Natural killer cell (primary cell): Measurements from ENCODE around the gene FNDC7. TPM values are rescaled to one million over a fixed set of nuclear protein-coding genes. Genes with fewer than 3 reads are reported as not detected.
A peak's percentile ranks its signal among the peaks of the same experiment; 100 is the strongest.

Experiments used
- ATAC-seq, 3 donors: fragments of 150-1000 bp in 2 of 3; fragments of 200-7000 bp in 1 of 3; cut with Tn5 transposase; 1 replicate in 1 of 3; 2 replicates in 2 of 3; pipeline ENCODE4 v1.10.0; 2021; ENCODE audit warnings: mild to moderate bottlenecking in 2 of 3, moderate library complexity in 2 of 3
- DNase-seq, 2 donors: peaks; one replicate each; pipeline versions ENCODE4 v3.0.0 to v3.0.0-alpha.2; 2013 to 2021; ENCODE audit warnings: mixed read lengths in 1 of 2
- H3K27ac ChIP-seq: one replicate; pipeline ENCODE4 v1.5.1; 2013; ENCODE audit warnings: mild to moderate bottlenecking, low read length
- H3K27me3 ChIP-seq: one replicate; pipeline ENCODE4 v1.6.1; 2013; ENCODE audit warnings: low read length; ENCODE audit not compliant: control insufficient read depth, insufficient read depth
- H3K36me3 ChIP-seq: one replicate; pipeline ENCODE4 v1.6.1; 2013; ENCODE audit warnings: low read length; ENCODE audit not compliant: control insufficient read depth, insufficient read depth
- H3K4me1 ChIP-seq: one replicate; pipeline ENCODE4 v1.6.1; 2013; ENCODE audit warnings: low read length; ENCODE audit not compliant: control insufficient read depth, insufficient read depth
- H3K4me3 ChIP-seq: one replicate; pipeline ENCODE4 v1.5.1; 2013; ENCODE audit warnings: low read length
- H3K9me3 ChIP-seq: one replicate; pipeline ENCODE4 v1.6.1; 2013; ENCODE audit warnings: low read length; ENCODE audit not compliant: control insufficient read depth, insufficient read depth
- H3K27ac Mint-ChIP-seq, 2 donors: one replicate each; pipeline ENCODE4 v1.8.0; 2022; ENCODE audit warnings: mild to moderate bottlenecking in 2 of 2, mixed read lengths in 2 of 2, moderate library complexity in 1 of 2
- H3K27me3 Mint-ChIP-seq, 2 donors: one replicate each; pipeline ENCODE4 v1.8.0; 2022; ENCODE audit warnings: low read depth in 2 of 2, mixed read lengths in 2 of 2
- H3K36me3 Mint-ChIP-seq: one replicate; pipeline ENCODE4 v1.8.0; 2022; ENCODE audit warnings: mixed read lengths
- H3K4me1 Mint-ChIP-seq, 2 donors: one replicate each; pipeline ENCODE4 v1.8.0; 2022; ENCODE audit warnings: mixed read lengths in 2 of 2
- H3K4me3 Mint-ChIP-seq: one replicate; pipeline ENCODE4 v1.8.0; 2022; ENCODE audit warnings: mild to moderate bottlenecking, moderate library complexity, mixed read lengths
- H3K9me3 Mint-ChIP-seq, 2 donors: one replicate each; pipeline ENCODE4 v1.8.0; 2022; ENCODE audit warnings: mixed read lengths in 2 of 2
- WGBS: methylation state at CpG from one replicate; pipeline ENCODE4 v1.1.7; 2013; ENCODE audit warnings: missing lambda C conversion rate; ENCODE audit not compliant: insufficient coverage; 5-methylcytosine and 5-hydroxymethylcytosine counted together
- intact Hi-C: fragments of 100-400 bp; cut with micrococcal nuclease; formaldehyde crosslinking; loops from one replicate; pipeline ENCODE4 v1.14.2; 2022
- total RNA-seq, 4 donors: library from RNA; stranded (reverse); fragments of 120-200 nt in 1 of 4; gene quantifications; one replicate each; pipeline versions ENCODE4 v1.2.3 to v1.2.4, GENCODE V29; 2013 to 2022
- TF ChIP-seq, protein P1 (sequence below): fragments of 200-600 bp; IDR thresholded peaks from one replicate; pipeline ENCODE4 v1.8.0; 2022; ENCODE audit warnings: antibody characterized with exemption

The FNDC7 gene
- total RNA-seq, 3 donors from 2014 or later (not counting 1 experiment from before 2014, with no cell fraction given) = 0.14 to 0.43 TPM; not detected in 1

DNA sequence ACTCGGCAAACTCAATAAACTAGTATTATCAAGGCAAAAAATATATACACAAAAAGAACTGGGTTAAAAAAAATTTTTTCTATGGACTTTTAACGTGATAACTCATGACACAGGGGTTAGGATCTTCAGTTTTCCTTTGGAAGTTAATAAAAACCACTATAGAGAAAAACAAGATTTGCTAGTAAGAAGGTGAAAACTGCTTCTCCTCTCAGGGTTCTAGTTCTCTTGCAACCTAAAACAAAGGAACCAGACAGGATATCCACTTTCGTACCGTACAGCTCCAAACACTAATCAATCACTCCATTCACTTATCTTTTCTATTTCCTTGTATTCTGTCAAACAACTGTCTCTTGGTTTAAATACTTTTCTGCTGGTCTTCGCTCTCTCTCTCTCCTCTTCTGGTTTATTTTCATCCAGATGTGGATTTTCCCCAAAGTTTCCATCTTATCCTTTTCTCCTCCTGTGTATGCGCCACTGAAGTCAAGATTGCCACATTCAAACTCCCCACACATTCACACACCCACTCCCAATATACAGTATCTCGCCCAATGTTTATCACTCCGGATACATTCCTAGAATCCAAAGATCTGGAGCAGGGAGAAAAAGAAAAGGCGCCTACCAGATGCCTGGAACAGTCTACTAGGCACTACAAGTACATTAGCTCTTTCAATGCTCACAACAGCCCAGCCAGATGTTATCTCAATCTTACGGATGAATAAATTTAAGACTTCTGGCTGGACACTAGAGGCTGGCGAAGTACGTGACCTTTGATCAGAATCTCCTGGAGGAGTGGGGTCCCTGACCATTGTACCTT is 21.4 kb upstream of the FNDC7 start:
- Histone ChIP-seq H3K4me1 (peaks cover 15% of the 10 kb centered on the region), H3K4me3 (peak overlapping the region; percentile 86), H3K27me3 (no peaks in the 10 kb centered on the region), H3K9me3 (no peaks in the 10 kb centered on the region), H3K36me3 (peaks cover 10% of the 10 kb centered on the region), H3K27ac (peak overlapping the region; percentile 99)
- Mint-ChIP-seq H3K4me1 (peaks cover 47 to 49% of the 10 kb centered on the region in 2 donors), H3K9me3 (no peaks in the 10 kb centered on the region), H3K27me3 (no peaks in the 10 kb centered on the region), H3K36me3 (no peaks in the 10 kb centered on the region), H3K4me3 (peak overlapping the region; percentile 97), H3K27ac (peak overlapping the region; percentile 98 to 100)
- WGBS = 8% methylated on average over 9 of the region's 12 CpGs
- DNase-seq (no peak), ATAC-seq (peak in 1 of 3 donors; percentile 1)
- intact Hi-C loops = loop anchor here (5.0 kb wide), 2 partner anchors 129 to 271 kb away; partner anchors contain the start of genes CLCC1 and EEIG2
- TF ChIP-seq, protein P1, sequence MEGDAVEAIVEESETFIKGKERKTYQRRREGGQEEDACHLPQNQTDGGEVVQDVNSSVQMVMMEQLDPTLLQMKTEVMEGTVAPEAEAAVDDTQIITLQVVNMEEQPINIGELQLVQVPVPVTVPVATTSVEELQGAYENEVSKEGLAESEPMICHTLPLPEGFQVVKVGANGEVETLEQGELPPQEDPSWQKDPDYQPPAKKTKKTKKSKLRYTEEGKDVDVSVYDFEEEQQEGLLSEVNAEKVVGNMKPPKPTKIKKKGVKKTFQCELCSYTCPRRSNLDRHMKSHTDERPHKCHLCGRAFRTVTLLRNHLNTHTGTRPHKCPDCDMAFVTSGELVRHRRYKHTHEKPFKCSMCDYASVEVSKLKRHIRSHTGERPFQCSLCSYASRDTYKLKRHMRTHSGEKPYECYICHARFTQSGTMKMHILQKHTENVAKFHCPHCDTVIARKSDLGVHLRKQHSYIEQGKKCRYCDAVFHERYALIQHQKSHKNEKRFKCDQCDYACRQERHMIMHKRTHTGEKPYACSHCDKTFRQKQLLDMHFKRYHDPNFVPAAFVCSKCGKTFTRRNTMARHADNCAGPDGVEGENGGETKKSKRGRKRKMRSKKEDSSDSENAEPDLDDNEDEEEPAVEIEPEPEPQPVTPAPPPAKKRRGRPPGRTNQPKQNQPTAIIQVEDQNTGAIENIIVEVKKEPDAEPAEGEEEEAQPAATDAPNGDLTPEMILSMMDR = no peak

- under 1% methylated on average over 59 of the region's 59 CpGs for WGBS
- no peaks in the 10 kb centered on the region for H3K9me3 ChIP-seq
- peak within 1 kb of the TSS; percentile 99 for H3K27ac ChIP-seq
- peak; percentile 93 to 96 for DNase-seq
- peak within 1 kb of the TSS; percentile 86 for H3K4me3 ChIP-seq
- peak; percentile 82 to 93 (median 84) for ATAC-seq
- H3K36me3 Mint-ChIP-seq = no peaks in the 10 kb centered on the region
- H3K9me3 Mint-ChIP-seq = no peaks in the 10 kb centered on the region
- peaks cover 47 to 53% of the 10 kb centered on the region in 2 donors for H3K4me1 Mint-ChIP-seq
- TF ChIP-seq, protein P1 = no peak
- peak within 1 kb of the TSS; percentile 97 for H3K4me3 Mint-ChIP-seq
- H3K27me3 ChIP-seq = no peaks in the 10 kb centered on the region
- H3K36me3 ChIP-seq = peaks cover 18% of the 10 kb centered on the region
- intact Hi-C loops = loop anchor here (1.0 to 5.0 kb wide), 10 partner anchors 17 to 349 kb away; partner anchors contain the start of genes CLCC1, EEIG2 and HENMT1
- H3K27me3 Mint-ChIP-seq = no peaks in the 10 kb centered on the region
- H3K27ac Mint-ChIP-seq = peak within 1 kb of the TSS; percentile 98 to 100
- peaks cover 15% of the 10 kb centered on the region for H3K4me1 ChIP-seq
These were observed 20.6 kb upstream of the FNDC7 start, which contains the start of gene PRPF38B for GRCh38 chr1:108691942-108692723. PRPF38B (plus strand) TSS chr1:108692310; CDS start chr1:108692592, 282 bp downstream.

GRCh38 chr1:108692724-108693655 is 19.7 kb upstream of the FNDC7 start:
- H3K9me3 Mint-ChIP-seq = no peaks in the 10 kb centered on the region
- under 1% methylated on average over 29 of the region's 36 CpGs for WGBS
- DNase-seq (peak in 1 of 2 donors; percentile 95), ATAC-seq (peak; percentile 68 to 89 (median 79))
- peak overlapping the region; percentile 98 to 100 for H3K27ac Mint-ChIP-seq
- H3K27ac ChIP-seq = peak overlapping the region; percentile 99
- no peaks in the 10 kb centered on the region for H3K27me3 ChIP-seq
- H3K9me3 ChIP-seq = no peaks in the 10 kb centered on the region
- peaks cover 7% of the 10 kb centered on the region for H3K36me3 Mint-ChIP-seq
- peak overlapping the region; percentile 86 for H3K4me3 ChIP-seq
- intact Hi-C loops = loop anchor here (1.0 to 5.0 kb wide), 10 partner anchors 16 to 348 kb away; partner anchors contain the start of genes CLCC1, EEIG2 and HENMT1
- TF ChIP-seq, protein P1 = peak; percentile 27
- peaks cover 27% of the 10 kb centered on the region for H3K36me3 ChIP-seq
- peaks cover 15% of the 10 kb centered on the region for H3K4me1 ChIP-seq
- no peaks in the 10 kb centered on the region for H3K27me3 Mint-ChIP-seq
- peaks cover 53 to 62% of the 10 kb centered on the region in 2 donors for H3K4me1 Mint-ChIP-seq
- peak overlapping the region; percentile 97 for H3K4me3 Mint-ChIP-seq
